Activated CD4-positive, alpha-beta memory T cell treated with anti-CD3 and anti-CD28 coated beads, Interleukin-2, amount 10 ng/mL, durations not matched to agents 7 days and 5 days (primary cell): Measurements from ENCODE around the gene CXCR5. TPM values are rescaled to one million over a fixed set of nuclear protein-coding genes. Genes with fewer than 3 reads are reported as not detected.

Source experiments
- CTCF ChIA-PET: fragments of 350-600 bp; sonication (Branson Sonifier 250); formaldehyde crosslinking; loops from one replicate; lab custom pipeline; 2021; ENCODE audit warnings: antibody characterized with exemption, inconsistent platforms; lab: Charles Lee
- POLR2A ChIA-PET: fragments of 350-600 bp; sonication (Branson Sonifier 250); formaldehyde crosslinking; loops from one replicate; lab custom pipeline; 2021; ENCODE audit warnings: antibody characterized with exemption; lab: Charles Lee
- DNase-seq: peaks from one replicate; pipeline ENCODE4 v3.0.0-alpha.2; 2020
- H3K27ac Mint-ChIP-seq: one replicate; pipeline ENCODE4 v1.8.0; 2021; ENCODE audit warnings: mild to moderate bottlenecking, mixed read lengths
- H3K27me3 Mint-ChIP-seq: one replicate; pipeline ENCODE4 v1.8.0; 2021; ENCODE audit warnings: mixed read lengths
- H3K36me3 Mint-ChIP-seq: one replicate; pipeline ENCODE4 v1.8.0; 2021; ENCODE audit warnings: low read depth, mixed read lengths
- H3K4me1 Mint-ChIP-seq: one replicate; pipeline ENCODE4 v1.8.0; 2021; ENCODE audit warnings: mixed read lengths
- H3K4me3 Mint-ChIP-seq: one replicate; pipeline ENCODE4 v1.8.0; 2021; ENCODE audit warnings: mild to moderate bottlenecking, mixed read lengths
- H3K9me3 Mint-ChIP-seq: one replicate; pipeline ENCODE4 v1.8.0; 2021; ENCODE audit warnings: mixed read lengths
- total RNA-seq, 2 experiments: library from RNA; stranded (reverse); gene quantifications; one replicate each; pipeline ENCODE4 v1.2.3, GENCODE V29; 2021

The CXCR5 gene
- total RNA-seq, 2 experiments from 2014 or later: 0.83 to 0.86 TPM

- ChIA-PET POLR2A (no interaction called here), CTCF (no interaction called here)
- Mint-ChIP-seq H3K9me3 (no peaks in the 10 kb centered on the region), H3K36me3 (no peaks in the 10 kb centered on the region), H3K4me3 (no peak overlapping the region), H3K4me1 (peaks cover 4% of the 10 kb centered on the region), H3K27ac (no peak overlapping the region), H3K27me3 (peaks cover 31% of the 10 kb centered on the region)
- DNase-seq: no peak
Observed at GRCh38 chr11:118947091-118947490, 63.4 kb downstream of the CXCR5 start.

Other genes starting within 250 kb of the CXCR5 start
- not detected for gene TREH, start 204.2 kb upstream of the CXCR5 start, total RNA-seq
- gene DDX6, start 92.7 kb upstream of the CXCR5 start, total RNA-seq: 100 to 1,000 TPM; 154 to 155 TPM
- 10 to 100 TPM; 56.8 to 62.5 TPM for gene BCL9L, start 42.0 kb downstream of the CXCR5 start, total RNA-seq
- gene UPK2, start 72.4 kb downstream of the CXCR5 start, total RNA-seq: not detected
- gene FOXR1, start 87.9 kb downstream of the CXCR5 start, total RNA-seq: not detected
- gene CENATAC, start 114.2 kb downstream of the CXCR5 start, total RNA-seq: 10 to 100 TPM; 34.6 to 35.0 TPM
- 1,000 to 10,000 TPM; 1,257 to 1,287 TPM for gene RPS25, start 134.5 kb downstream of the CXCR5 start, total RNA-seq
- 10 to 100 TPM; 67.0 to 71.1 TPM for gene TRAPPC4, start 134.9 kb downstream of the CXCR5 start, total RNA-seq
- 10 to 100 TPM; 31.6 to 33.9 TPM for gene SLC37A4, start 147.0 kb downstream of the CXCR5 start, total RNA-seq
- gene HYOU1, start 173.3 kb downstream of the CXCR5 start, total RNA-seq: 100 to 1,000 TPM; 123 to 125 TPM
- 10 to 100 TPM; 30.6 to 36.1 TPM for gene VPS11, start 183.9 kb downstream of the CXCR5 start, total RNA-seq
- 10 to 100 TPM; 17.3 to 18.8 TPM for gene HMBS, start 201.0 kb downstream of the CXCR5 start, total RNA-seq
- 10 to 100 TPM; 57.3 to 58.4 TPM for gene DPAGT1, start 218.0 kb downstream of the CXCR5 start, total RNA-seq
- gene C2CD2L, start 223.5 kb downstream of the CXCR5 start, total RNA-seq: 10 to 100 TPM; 28.5 to 29.2 TPM
- 10 to 100 TPM; 36.6 to 36.7 TPM for gene HINFP, start 237.7 kb downstream of the CXCR5 start, total RNA-seq